ENCODE measurements around the gene CARMIL3.
"Not testable (repeated sequence)": the region's sequence is repeated elsewhere in the genome, so short reads cannot be mapped to it uniquely, and the experiment has no call there.

DNA sequence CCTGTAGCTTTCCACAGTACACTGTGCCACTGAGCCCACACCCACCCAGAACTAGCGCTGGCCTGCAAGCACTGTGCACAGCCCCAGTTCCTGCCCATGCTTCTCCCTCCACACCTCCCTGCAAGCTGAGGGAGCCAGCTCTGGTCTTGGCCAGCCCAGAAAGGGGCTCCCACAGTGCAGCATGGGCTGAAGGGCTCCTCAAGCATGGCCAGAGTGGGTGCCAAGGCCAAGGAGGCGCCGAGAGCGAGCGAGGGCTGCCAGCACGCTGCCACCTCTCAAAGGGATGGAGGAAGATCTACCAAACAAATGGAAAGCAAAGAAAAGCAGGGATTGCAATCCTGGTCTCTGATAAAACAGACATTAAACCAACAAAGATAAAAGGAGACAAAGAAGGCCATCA is 36.1 kb upstream of the CARMIL3 start:
- not testable (repeated sequence) for TF ChIP-seq OSR1 (CRISPR knock-in tag; IDR thresholded peaks at IDR 0.05); BACH2 (CRISPR knock-in tag; IDR thresholded peaks at IDR 0.05; ENCODE audit: borderline replicate concordance); CSDC2 (CRISPR knock-in tag; IDR thresholded peaks at IDR 0.05); ZFP3 (CRISPR knock-in tag; IDR thresholded peaks at IDR 0.05); ARNTL (CRISPR knock-in tag; IDR thresholded peaks at IDR 0.05; ENCODE audit: borderline replicate concordance, low read depth); TCF4 (CRISPR knock-in tag; IDR thresholded peaks at IDR 0.05; ENCODE audit: borderline replicate concordance); RARB (CRISPR knock-in tag; IDR thresholded peaks at IDR 0.05); ZFP30 (CRISPR knock-in tag; IDR thresholded peaks at IDR 0.05); PPARA (CRISPR knock-in tag; IDR thresholded peaks at IDR 0.05; ENCODE audit: borderline replicate concordance)
- TF ChIP-seq, protein P1, sequence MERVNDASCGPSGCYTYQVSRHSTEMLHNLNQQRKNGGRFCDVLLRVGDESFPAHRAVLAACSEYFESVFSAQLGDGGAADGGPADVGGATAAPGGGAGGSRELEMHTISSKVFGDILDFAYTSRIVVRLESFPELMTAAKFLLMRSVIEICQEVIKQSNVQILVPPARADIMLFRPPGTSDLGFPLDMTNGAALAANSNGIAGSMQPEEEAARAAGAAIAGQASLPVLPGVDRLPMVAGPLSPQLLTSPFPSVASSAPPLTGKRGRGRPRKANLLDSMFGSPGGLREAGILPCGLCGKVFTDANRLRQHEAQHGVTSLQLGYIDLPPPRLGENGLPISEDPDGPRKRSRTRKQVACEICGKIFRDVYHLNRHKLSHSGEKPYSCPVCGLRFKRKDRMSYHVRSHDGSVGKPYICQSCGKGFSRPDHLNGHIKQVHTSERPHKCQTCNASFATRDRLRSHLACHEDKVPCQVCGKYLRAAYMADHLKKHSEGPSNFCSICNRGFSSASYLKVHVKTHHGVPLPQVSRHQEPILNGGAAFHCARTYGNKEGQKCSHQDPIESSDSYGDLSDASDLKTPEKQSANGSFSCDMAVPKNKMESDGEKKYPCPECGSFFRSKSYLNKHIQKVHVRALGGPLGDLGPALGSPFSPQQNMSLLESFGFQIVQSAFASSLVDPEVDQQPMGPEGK (CRISPR knock-in tag; IDR thresholded peaks at IDR 0.05; ENCODE audit: borderline replicate concordance), result not testable (repeated sequence)
- TF ChIP-seq, protein P2, sequence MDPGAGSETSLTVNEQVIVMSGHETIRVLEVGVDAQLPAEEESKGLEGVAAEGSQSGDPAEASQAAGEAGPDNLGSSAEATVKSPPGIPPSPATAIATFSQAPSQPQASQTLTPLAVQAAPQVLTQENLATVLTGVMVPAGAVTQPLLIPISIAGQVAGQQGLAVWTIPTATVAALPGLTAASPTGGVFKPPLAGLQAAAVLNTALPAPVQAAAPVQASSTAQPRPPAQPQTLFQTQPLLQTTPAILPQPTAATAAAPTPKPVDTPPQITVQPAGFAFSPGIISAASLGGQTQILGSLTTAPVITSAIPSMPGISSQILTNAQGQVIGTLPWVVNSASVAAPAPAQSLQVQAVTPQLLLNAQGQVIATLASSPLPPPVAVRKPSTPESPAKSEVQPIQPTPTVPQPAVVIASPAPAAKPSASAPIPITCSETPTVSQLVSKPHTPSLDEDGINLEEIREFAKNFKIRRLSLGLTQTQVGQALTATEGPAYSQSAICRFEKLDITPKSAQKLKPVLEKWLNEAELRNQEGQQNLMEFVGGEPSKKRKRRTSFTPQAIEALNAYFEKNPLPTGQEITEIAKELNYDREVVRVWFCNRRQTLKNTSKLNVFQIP (CRISPR knock-in tag; IDR thresholded peaks at IDR 0.05; ENCODE audit: borderline replicate concordance, low read depth), result not testable (repeated sequence)
- TF ChIP-seq, protein P3, sequence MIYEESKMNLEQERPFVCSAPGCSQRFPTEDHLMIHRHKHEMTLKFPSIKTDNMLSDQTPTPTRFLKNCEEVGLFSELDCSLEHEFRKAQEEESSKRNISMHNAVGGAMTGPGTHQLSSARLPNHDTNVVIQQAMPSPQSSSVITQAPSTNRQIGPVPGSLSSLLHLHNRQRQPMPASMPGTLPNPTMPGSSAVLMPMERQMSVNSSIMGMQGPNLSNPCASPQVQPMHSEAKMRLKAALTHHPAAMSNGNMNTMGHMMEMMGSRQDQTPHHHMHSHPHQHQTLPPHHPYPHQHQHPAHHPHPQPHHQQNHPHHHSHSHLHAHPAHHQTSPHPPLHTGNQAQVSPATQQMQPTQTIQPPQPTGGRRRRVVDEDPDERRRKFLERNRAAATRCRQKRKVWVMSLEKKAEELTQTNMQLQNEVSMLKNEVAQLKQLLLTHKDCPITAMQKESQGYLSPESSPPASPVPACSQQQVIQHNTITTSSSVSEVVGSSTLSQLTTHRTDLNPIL (CRISPR knock-in tag; IDR thresholded peaks at IDR 0.05; ENCODE audit: low read depth), result not testable (repeated sequence)

Data from SK-N-SH treated with all-trans-retinoic acid at 6 μM for 48 hours (cell line).